Measurements from ENCODE around the gene NEGR1. TPM values are rescaled to one million over a fixed set of nuclear protein-coding genes. Genes with fewer than 3 reads are reported as not detected.

The NEGR1 gene
- total and polyA plus RNA-seq, 2 donors (not counting 3 experiments of a cell fraction or from before 2014, with no cell fraction given) = 6.8 to 21.8 TPM

DNA sequence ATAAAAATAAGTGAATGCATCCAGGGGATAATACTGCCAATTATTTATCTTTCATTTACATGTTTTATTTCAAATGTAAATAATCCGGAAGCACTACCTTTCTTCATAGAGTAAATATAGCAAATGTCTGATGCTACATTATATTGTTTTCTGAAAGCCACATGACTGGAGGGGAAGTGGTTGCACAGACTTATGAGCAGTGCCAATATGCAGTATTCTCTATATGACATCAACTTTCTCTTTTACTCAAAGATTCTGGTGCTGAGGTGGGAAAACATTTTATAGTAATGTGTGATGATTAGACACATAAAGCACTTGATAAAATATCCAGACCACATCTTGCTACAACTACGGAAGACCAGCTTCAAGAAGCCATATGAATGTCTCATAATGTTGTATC lies 314.7 kb downstream of the NEGR1 start:
- H3K9ac ChIP-seq (replicated peaks; ENCODE audit: extremely low read depth, insufficient read depth, low read length) = no peak overlapping the region
- intact Hi-C loops (cut with micrococcal nuclease) = no loop called here

More for the DNA sequence above, 314.7 kb downstream of the NEGR1 start:
- no peaks in the 10 kb centered on the region for H4K20me1 ChIP-seq (replicated peaks; ENCODE audit: control insufficient read depth, extremely low read depth, insufficient read depth, low read length)
- H3K27ac ChIP-seq (ENCODE audit: insufficient read depth, low read depth, low read length) = no peak overlapping the region
- ChIA-PET POLR2A (no interaction called here), CTCF (interaction anchor here (1.2 kb wide), 1 partner anchor 30 kb away, joined by 3 read pairs; no protein-coding TSS in a partner anchor)
- dilution Hi-C loops (cut with MboI; ENCODE audit: extremely low pct_ligation_motif_present, low sequenced_read_pairs) = no loop called here
- no peaks in the 10 kb centered on the region for H3K9me1 ChIP-seq (replicated peaks; ENCODE audit: control insufficient read depth, extremely low read depth, insufficient read depth, low read length)
- H3K79me2 ChIP-seq (ENCODE audit: control insufficient read depth, insufficient read depth, low read length) = no peaks in the 10 kb centered on the region
- H3K4me3 ChIP-seq (replicated peaks in 1 of 3; ENCODE audit: insufficient read depth in 1 of 3, low read depth in 1 of 3, low read length in 3 of 3) = no peak overlapping the region
- TF ChIP-seq, protein P1, sequence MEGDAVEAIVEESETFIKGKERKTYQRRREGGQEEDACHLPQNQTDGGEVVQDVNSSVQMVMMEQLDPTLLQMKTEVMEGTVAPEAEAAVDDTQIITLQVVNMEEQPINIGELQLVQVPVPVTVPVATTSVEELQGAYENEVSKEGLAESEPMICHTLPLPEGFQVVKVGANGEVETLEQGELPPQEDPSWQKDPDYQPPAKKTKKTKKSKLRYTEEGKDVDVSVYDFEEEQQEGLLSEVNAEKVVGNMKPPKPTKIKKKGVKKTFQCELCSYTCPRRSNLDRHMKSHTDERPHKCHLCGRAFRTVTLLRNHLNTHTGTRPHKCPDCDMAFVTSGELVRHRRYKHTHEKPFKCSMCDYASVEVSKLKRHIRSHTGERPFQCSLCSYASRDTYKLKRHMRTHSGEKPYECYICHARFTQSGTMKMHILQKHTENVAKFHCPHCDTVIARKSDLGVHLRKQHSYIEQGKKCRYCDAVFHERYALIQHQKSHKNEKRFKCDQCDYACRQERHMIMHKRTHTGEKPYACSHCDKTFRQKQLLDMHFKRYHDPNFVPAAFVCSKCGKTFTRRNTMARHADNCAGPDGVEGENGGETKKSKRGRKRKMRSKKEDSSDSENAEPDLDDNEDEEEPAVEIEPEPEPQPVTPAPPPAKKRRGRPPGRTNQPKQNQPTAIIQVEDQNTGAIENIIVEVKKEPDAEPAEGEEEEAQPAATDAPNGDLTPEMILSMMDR (IDR thresholded peaks at IDR 0.05; ENCODE audit: extremely low read depth in 1 of 2, insufficient read depth in 1 of 2, low read depth in 1 of 2, low read length in 2 of 2) = no peak
- no peak for TF ChIP-seq POLR2AphosphoS5 (IDR thresholded peaks at IDR 0.05; ENCODE audit: insufficient read depth, low read depth, low read length)
- TF ChIP-seq MYC (IDR thresholded peaks at IDR 0.05; ENCODE audit: low read depth, low read length) = no peak
- no peak for TF ChIP-seq GATA2 (IDR thresholded peaks at IDR 0.05; ENCODE audit: insufficient read depth, insufficient read length, low read depth, low read length)
- TF ChIP-seq JUN (IDR thresholded peaks at IDR 0.05; ENCODE audit: borderline replicate concordance, insufficient read depth, insufficient read length, low read depth) = no peak
- TF ChIP-seq EZH2 (IDR thresholded peaks at IDR 0.05; ENCODE audit: borderline replicate concordance, low read depth, low read length, severe bottlenecking) = no peak
- TF ChIP-seq POLR2A (IDR thresholded peaks at IDR 0.05; ENCODE audit: low read depth, low read length) = no peak
- TF ChIP-seq, protein P2, sequence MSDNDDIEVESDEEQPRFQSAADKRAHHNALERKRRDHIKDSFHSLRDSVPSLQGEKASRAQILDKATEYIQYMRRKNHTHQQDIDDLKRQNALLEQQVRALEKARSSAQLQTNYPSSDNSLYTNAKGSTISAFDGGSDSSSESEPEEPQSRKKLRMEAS (IDR thresholded peaks at IDR 0.05; ENCODE audit: insufficient read depth, insufficient read length) = no peak
- no peak for TF ChIP-seq FOS (IDR thresholded peaks at IDR 0.05; ENCODE audit: borderline replicate concordance, insufficient read depth, low read length)
- H2AFZ ChIP-seq (ENCODE audit: low read depth, low read length) = no peak overlapping the region
- no TSS peak for BruUV-seq (replicated peaks)
- H3K27me3 ChIP-seq (ENCODE audit: control insufficient read depth in 2 of 2, insufficient read depth in 2 of 2, low read length in 2 of 2) = no peaks in the 10 kb centered on the region
- no peaks in the 10 kb centered on the region for H3K36me3 ChIP-seq (ENCODE audit: control insufficient read depth in 2 of 2, extremely low read depth in 1 of 2, insufficient read depth in 2 of 2, low read length in 2 of 2)
- FAIRE-seq (no peak), DNase-seq (ENCODE audit: low read depth, low spot score) (no peak)
- no peak overlapping the region for H3K4me2 ChIP-seq (ENCODE audit: insufficient read depth, low read length)
- no peaks in the 10 kb centered on the region for H3K4me1 ChIP-seq (ENCODE audit: control insufficient read depth, extremely low read depth, insufficient read depth, low read length)
- no peaks in the 10 kb centered on the region for H3K9me3 ChIP-seq (replicated peaks; ENCODE audit: control insufficient read depth, insufficient read depth, low read length)
